Measurements from ENCODE around the gene MED28. TPM values are rescaled to one million over a fixed set of nuclear protein-coding genes. Genes with fewer than 3 reads are reported as not detected.

Gene MED28
- total and polyA plus RNA-seq, 10 of the 15 experiments (the other 5 are each of a cell fraction or from before 2014, with no cell fraction given) = 19.9 to 77.4 (median 52.0) TPM

DNA sequence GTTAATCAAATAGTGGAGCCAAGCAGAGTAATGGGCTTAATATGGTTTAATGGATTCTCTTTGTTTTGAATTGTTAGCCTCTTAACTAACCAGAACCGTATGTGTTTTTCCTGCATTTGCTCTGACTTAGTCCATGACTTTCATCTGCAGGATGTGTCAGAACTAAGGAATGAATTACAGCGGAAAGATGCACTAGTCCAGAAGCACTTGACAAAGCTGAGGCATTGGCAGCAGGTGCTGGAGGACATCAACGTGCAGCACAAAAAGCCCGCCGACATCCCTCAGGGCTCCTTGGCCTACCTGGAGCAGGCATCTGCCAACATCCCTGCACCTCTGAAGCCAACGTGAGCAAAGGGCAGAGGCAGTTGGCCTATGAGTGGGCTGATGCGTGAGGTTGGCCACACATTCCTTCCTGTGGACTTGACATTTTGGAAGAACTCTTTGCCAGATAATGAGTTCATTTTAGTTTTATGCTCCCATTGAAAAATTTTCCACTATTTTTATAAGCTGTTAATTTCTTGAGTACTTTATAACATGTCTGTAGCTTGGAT, 9.1 kb downstream of the MED28 start:
- FAIRE-seq = no peak
- no peak for TF ChIP-seq ZNF24 (IDR thresholded peaks at IDR 0.05)
- TF ChIP-seq SRF (IDR thresholded peaks at IDR 0.05; ENCODE audit: low read depth in 2 of 2, low read length in 2 of 2) = no peak
- no peak for TF ChIP-seq RAD21 (IDR thresholded peaks at IDR 0.05; ENCODE audit: insufficient read depth, low read depth, low read length)
- no peak for TF ChIP-seq NR2C1 (IDR thresholded peaks at IDR 0.05)
- TF ChIP-seq CHD1 (IDR thresholded peaks at IDR 0.05; ENCODE audit: low read depth, low read length) = no peak
- TF ChIP-seq MTA3 (IDR thresholded peaks at IDR 0.05; ENCODE audit: borderline replicate concordance, low read length) = no peak
- no peak for TF ChIP-seq POLR2AphosphoS2 (IDR thresholded peaks at IDR 0.05; ENCODE audit: low read depth, low read length)
- no peak for TF ChIP-seq SUPT20H (IDR thresholded peaks at IDR 0.05; ENCODE audit: borderline replicate concordance, control insufficient read depth, low read depth, low read length)
- no peak for TF ChIP-seq LARP7 (IDR thresholded peaks at IDR 0.05)
- ChIA-PET CTCF (no interaction called here), SMC1A (ENCODE audit: uncharacterized antibody, unreplicated experiment) (interaction anchor here (1.0 kb wide), 1 partner anchor 17 kb away, joined by 3 read pairs; no protein-coding TSS in a partner anchor), POLR2A (no interaction called here), RAD21 (ENCODE audit: unreplicated experiment) (no interaction called here)
- no peak overlapping the region for H2AFZ ChIP-seq (ENCODE audit: control insufficient read depth, low read depth, low read length)
- H3K4me2 ChIP-seq (ENCODE audit: control insufficient read depth, insufficient read depth) = no peak overlapping the region
- H3K9me3 ChIP-seq (replicated peaks; ENCODE audit: control insufficient read depth, insufficient read depth, low read length) = no peaks in the 10 kb centered on the region
- in situ Hi-C loops (cut with MboI) = no loop called here
- BruUV-seq (replicated peaks) = no TSS peak
- DNase-seq (ENCODE audit: low read depth, low spot score) = no peak
- no peak overlapping the region for H3K4me3 ChIP-seq
- peaks cover 20 to 28% of the 10 kb centered on the region in 2 experiments for H3K36me3 ChIP-seq (ENCODE audit: control insufficient read depth in 2 of 2, insufficient read depth in 2 of 2, low read length in 1 of 2)
- H3K27ac ChIP-seq (ENCODE audit: control insufficient read depth, insufficient read depth) = no peak overlapping the region
- no peak for ATAC-seq
- H4K20me1 ChIP-seq (ENCODE audit: control insufficient read depth, insufficient read depth) = peaks cover 8% of the 10 kb centered on the region; the same call in 1 of the 2 replicates
- no peaks in the 10 kb centered on the region for H3K27me3 ChIP-seq (replicated peaks in 1 of 2; ENCODE audit: control insufficient read depth in 2 of 2, insufficient read depth in 2 of 2, low read length in 1 of 2)
- no peak overlapping the region for H3K9ac ChIP-seq (ENCODE audit: control insufficient read depth, insufficient read depth, low read length)
- no peaks in the 10 kb centered on the region for H3K4me1 ChIP-seq (ENCODE audit: control insufficient read depth, insufficient read depth, low read length)
- intact Hi-C loops (cut with micrococcal nuclease; ENCODE audit: unreplicated experiment) = no loop called here
- peaks cover 10% of the 10 kb centered on the region for H3K79me2 ChIP-seq (ENCODE audit: control insufficient read depth, insufficient read depth, low read length)
- WGBS (ENCODE audit: insufficient coverage, insufficient replicate concordance, low lambda C conversion rate, missing lambda C conversion rate) = 97% methylated on average over 7 of the region's 7 CpGs

DNA sequence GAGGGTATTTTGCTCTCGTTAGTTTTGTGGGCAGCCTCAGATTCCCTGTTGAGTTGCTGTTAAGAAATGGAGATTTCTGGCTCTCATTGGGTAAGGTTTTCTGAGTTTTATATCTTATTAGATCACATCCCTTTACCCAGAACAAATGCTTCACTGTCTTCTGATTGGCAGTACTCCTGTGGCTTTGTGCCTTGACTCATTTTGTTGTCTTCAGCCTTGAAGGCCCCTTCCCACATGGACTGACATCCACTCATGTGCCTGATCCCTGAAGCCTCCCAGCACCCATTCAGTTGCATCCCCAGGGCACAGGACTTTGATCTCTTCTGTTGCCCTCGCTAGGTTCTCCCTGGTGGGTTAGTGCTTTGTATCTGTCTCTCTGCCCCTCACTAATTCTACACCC, 10.4 kb downstream of the MED28 start:
- ATAC-seq (no peak), DNase-seq (ENCODE audit: low read depth, low spot score) (no peak), FAIRE-seq (no peak)
- no peak overlapping the region for H3K4me3 ChIP-seq
- SMC1A ChIA-PET (ENCODE audit: uncharacterized antibody, unreplicated experiment) = no interaction called here
- RAD21 ChIA-PET (ENCODE audit: unreplicated experiment) = no interaction called here
- no peaks in the 10 kb centered on the region for H3K9me3 ChIP-seq (replicated peaks; ENCODE audit: control insufficient read depth, insufficient read depth, low read length)
- no peak overlapping the region for H2AFZ ChIP-seq (ENCODE audit: control insufficient read depth, low read depth, low read length)
- CTCF ChIA-PET = no interaction called here
- no peaks in the 10 kb centered on the region for H4K20me1 ChIP-seq (ENCODE audit: control insufficient read depth, insufficient read depth)
- no peaks in the 10 kb centered on the region for H3K4me1 ChIP-seq (ENCODE audit: control insufficient read depth, insufficient read depth, low read length)
- no peak overlapping the region for H3K9ac ChIP-seq (ENCODE audit: control insufficient read depth, insufficient read depth, low read length)
- no TSS peak for BruUV-seq (replicated peaks)
- no peak overlapping the region for H3K4me2 ChIP-seq (ENCODE audit: control insufficient read depth, insufficient read depth)
- H3K36me3 ChIP-seq (ENCODE audit: control insufficient read depth in 2 of 2, insufficient read depth in 2 of 2, low read length in 1 of 2) = peaks cover 20 to 25% of the 10 kb centered on the region in 2 experiments
- H3K79me2 ChIP-seq (ENCODE audit: control insufficient read depth, insufficient read depth, low read length) = no peaks in the 10 kb centered on the region; the same call in 1 of the 2 replicates
- intact Hi-C loops (cut with micrococcal nuclease; ENCODE audit: unreplicated experiment) (no loop called here), in situ Hi-C loops (cut with MboI) (no loop called here)
- WGBS (ENCODE audit: insufficient coverage, insufficient replicate concordance, low lambda C conversion rate, missing lambda C conversion rate) = 73% methylated on average over 2 of the region's 2 CpGs
- no peak overlapping the region for H3K27ac ChIP-seq (ENCODE audit: control insufficient read depth, insufficient read depth)
- H3K27me3 ChIP-seq (replicated peaks in 1 of 2; ENCODE audit: control insufficient read depth in 2 of 2, insufficient read depth in 2 of 2, low read length in 1 of 2) = no peaks in the 10 kb centered on the region
- POLR2A ChIA-PET = no interaction called here
- TF ChIP-seq IKZF2 (IDR thresholded peaks at IDR 0.05) (no peak), RUNX3 (IDR thresholded peaks at IDR 0.05; ENCODE audit: low read length) (no peak), KDM1A (IDR thresholded peaks at IDR 0.05; ENCODE audit: borderline replicate concordance) (no peak), YY1 (IDR thresholded peaks at IDR 0.05; ENCODE audit: low read depth, low read length) (no peak), MTA3 (IDR thresholded peaks at IDR 0.05; ENCODE audit: borderline replicate concordance, low read length) (no peak), POLR2A (IDR thresholded peaks at IDR 0.05; ENCODE audit: low read depth, low read length) (no peak), POLR2AphosphoS5 (IDR thresholded peaks at IDR 0.05; ENCODE audit: low read length) (no peak), MYB (IDR thresholded peaks at IDR 0.05; ENCODE audit: borderline replicate concordance, low read depth, low read length) (no peak), FOXM1 (IDR thresholded peaks at IDR 0.05; ENCODE audit: low read depth, low read length) (no peak), EGR1 (IDR thresholded peaks at IDR 0.05; ENCODE audit: borderline replicate concordance in 1 of 2, low read depth in 2 of 2, low read length in 2 of 2) (no peak), ESRRA (IDR thresholded peaks at IDR 0.05; ENCODE audit: low read length) (no peak), BHLHE40 (IDR thresholded peaks at IDR 0.05; ENCODE audit: borderline replicate concordance in 1 of 2, low read depth in 2 of 2, low read length in 1 of 2) (no peak)
- TF ChIP-seq, protein P1, sequence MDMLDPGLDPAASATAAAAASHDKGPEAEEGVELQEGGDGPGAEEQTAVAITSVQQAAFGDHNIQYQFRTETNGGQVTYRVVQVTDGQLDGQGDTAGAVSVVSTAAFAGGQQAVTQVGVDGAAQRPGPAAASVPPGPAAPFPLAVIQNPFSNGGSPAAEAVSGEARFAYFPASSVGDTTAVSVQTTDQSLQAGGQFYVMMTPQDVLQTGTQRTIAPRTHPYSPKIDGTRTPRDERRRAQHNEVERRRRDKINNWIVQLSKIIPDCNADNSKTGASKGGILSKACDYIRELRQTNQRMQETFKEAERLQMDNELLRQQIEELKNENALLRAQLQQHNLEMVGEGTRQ (IDR thresholded peaks at IDR 0.05; ENCODE audit: borderline replicate concordance, low read depth, low read length) = no peak

All from GM12878 (cell line).